Stimulated activated CD4-positive, alpha-beta T cell treated with anti-CD3 and anti-CD28 coated beads, Interleukin-4, amount 100 ng/mL, for 1 hour (primary cell): ENCODE measurements around the gene PLCH1.
"Not testable (repeated sequence)": the region's sequence is repeated elsewhere in the genome, so short reads cannot be mapped to it uniquely, and the experiment has no call there.

ENCODE experiments used
- DNase-seq: peaks from one replicate; pipeline ENCODE4 v3.0.0-alpha.2; 2020

PLCH1 gene

GRCh38 chr3:155640098-155640497 is 104.8 kb downstream of the PLCH1 start:
- DNase-seq: no peak

DNA sequence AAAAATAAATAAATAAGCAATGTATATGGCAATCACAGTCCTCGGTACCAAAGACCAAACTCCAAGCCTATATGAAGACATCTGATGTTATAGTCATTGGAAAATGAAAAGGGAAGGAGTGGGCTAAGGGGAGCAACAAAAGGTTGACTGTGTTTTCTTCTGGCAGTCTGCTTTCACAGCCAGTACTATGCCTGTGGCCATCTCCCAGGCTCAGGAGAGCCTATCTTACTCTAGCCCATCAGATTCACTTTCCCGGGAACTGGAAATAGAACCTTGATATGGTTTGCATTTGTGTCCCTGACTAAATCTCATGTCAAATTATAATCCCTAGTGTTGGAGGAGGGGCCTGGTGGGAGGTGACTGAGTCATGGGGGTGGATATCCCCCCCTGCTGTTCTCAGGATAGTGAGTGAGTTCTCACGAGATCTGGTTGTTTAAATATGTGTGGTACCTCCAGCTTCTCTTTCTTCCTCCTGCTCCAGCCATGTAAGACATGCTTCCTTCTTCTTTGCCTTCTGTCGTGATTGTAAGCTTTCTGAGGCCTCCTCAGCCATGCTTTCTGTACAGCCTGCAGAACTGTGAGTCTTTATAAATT is 105.3 kb downstream of the PLCH1 start:
- DNase-seq: no peak

DNA sequence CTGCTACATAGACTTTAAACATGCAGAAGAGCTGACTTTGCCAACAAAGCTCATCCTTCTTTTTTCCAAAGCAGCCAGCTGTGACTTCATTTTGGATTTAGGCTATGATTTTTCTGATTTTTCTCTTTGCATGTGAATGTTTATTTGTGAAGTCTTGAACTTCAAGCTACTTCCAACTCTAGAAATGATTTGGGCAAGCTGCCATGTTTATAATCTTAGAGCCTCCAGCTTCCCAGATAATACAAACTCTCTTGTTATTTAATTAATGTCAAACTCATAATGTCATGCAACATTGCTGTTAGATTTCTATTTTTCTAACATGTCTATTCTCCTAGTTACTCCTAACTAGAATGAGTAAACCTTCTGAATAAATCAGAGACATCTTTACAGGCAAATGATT is 106.4 kb downstream of the PLCH1 start:
- DNase-seq: not testable (repeated sequence)

DNA sequence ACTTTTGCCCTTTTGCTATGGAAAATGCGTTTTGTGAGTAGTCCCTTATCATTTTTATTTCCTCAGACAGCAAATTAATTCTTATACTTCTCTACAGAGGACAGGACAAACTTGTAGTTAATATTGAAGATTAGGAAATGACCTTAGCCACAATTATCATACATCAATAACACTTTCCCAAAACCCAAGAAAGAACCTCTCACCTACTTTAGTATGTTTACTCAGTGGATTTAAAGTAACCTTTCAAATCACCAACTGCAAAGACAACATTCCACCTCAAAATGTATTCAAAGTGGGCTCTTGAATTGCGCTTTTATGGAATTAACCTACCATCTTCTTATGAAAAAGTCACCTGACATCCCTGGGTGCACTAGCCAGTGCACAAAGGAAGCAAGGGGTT is 107.3 kb downstream of the PLCH1 start:
- no peak for DNase-seq

DNA sequence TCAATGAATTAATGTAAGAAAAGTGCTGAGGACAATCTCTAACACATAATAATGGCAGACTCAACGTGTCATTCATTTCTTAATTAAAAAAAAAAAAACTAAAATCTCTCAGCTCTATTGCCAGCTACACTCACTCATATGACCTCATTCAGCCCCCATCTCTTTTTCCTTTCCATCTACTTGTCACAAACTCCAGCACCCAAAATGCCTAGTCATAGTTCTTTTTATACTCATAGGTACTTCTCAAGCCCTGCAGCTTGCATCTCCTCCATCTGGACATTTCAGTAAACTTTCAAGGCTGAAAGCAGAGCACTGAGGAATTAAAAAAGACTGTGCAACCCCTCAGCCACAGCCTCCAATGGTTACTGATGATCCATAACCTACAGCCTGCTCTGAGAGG is 109.8 kb downstream of the PLCH1 start:
- no peak for DNase-seq

DNA sequence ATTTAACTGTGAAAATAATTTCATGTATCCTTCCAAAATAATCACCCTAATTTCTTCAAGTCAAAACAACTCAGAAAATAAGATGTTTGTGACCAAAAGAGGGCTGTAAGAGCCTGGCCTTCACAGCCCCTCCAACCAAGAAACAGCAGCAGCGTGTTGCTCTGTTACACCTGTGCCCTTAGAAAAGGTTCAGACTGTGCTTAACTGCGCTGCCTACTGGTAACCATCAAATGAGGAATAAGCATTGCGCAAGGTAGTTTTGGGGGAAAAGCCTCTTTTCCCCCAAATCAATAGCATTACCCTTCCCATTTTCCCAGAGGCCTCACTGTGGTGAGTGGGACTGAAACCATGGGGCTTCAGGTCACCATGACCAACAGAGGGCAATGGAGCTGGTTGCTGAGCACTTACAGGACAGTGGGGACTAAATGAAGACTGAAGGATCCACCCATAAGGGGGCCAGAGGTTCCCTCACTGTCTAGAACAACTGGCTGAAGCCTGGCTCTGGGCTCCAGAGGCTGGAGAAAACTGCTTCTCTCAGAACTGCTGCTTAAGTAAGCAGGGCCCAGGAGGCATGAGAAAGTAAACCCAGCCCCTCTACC is 110.7 kb downstream of the PLCH1 start:
- DNase-seq: no peak

DNA sequence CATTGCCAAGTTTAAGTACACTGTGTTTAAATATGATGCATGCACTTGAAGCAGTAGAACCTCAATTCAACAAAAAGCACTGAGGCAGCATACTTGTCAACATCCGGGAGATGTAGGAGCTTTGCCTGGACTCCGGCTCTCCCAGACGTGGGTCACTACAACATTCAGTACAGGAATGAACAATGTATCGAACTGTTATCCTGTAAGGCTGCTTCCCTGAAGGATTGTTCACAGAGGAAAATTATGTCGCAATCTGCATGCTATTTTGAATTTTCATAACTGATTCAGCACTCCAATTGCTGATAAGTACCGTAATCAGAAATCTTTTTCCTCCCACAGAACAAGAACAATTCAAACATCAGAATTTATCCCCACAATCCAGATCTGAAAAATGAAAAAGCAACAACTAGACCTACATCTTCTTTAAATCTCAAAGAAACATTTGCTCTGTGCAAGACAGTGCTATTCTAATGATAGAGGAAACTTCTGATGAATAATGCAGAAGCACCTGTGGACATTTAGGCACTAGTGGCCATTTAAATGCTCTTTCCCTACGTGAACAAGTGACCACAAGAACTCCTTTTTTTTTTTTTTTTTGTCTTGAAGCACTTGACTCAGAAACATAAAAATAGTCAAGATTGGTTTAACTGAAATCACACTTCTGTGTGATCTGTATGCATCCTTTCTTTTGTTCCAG is 113.4 kb downstream of the PLCH1 start:
- DNase-seq: no peak

DNA sequence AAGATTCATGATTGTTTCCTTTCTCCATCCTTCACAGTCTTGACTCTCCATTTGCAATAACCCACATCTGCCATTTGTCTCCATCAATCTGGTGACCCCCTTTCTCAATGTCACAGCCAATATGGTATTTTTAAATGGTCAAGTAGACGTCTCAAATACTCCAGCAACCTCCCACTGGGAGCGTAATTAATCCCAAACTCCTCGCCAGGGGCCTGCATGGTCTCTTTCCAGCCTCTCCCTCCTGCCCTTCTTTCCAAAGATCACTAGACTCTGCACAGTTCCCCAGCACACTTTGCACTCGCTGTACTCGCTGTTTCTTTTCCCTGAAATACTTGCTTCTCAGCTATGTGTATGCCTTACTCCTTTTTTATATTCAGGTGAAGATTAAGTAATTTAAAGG is 115.3 kb downstream of the PLCH1 start:
- no peak for DNase-seq

- no peak for DNase-seq
Observed at GRCh38 chr3:155629056-155629455, 115.8 kb downstream of the PLCH1 start.

DNA sequence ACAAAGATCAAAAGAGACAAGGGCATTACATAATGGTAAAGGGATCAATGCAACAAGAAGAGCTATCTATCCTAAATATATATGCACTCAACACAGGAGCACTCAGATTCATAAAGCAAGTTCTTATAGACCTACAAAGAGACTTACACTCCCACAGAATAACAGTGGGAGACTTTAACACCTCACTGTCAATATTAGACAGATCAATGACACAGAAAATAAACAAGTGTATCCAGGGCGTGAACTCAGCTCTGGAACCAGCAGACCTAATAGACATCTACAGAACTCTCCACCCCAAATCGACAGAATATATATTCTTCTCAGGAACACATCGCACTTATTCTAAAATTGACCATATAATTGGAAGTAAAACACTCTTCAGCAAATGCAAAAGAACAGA is 122.2 kb downstream of the PLCH1 start:
- not testable (repeated sequence) for DNase-seq

- DNase-seq: not testable (repeated sequence)
Observed at GRCh38 chr3:155620552-155620951, 124.3 kb downstream of the PLCH1 start.

- DNase-seq: no peak
Observed at GRCh38 chr3:155619118-155619915, 125.6 kb downstream of the PLCH1 start.

- DNase-seq: no peak
Observed at GRCh38 chr3:155618543-155618942, 126.3 kb downstream of the PLCH1 start.

DNA sequence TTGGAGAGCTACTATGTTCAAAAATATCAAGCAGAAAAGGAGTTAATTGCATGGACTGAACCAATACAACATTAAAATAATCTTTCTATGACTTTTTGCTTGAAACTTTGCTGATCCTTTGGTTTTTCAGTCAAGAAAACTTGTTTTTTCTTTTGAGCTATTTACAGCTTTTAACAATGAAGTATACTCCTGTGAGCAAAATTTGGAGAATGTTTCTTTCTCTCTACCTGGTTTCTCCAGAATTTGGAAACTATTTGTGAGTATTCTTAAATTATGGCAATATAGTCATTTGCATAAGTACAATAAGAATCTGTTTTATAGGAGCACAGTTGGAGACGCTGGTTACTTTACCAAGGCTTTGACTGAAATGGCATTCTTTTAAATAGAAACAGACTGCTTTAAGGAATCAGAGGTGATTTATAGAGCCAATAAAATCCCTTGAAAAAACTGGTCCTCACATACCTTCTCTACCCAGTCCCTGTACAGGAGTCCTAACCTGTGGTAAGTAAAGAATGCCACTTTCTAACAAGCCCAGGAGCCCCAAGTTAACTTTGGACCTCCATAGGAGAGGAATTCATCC is 127.4 kb downstream of the PLCH1 start:
- no peak for DNase-seq

GRCh38 chr3:155615141-155615540 is 129.7 kb downstream of the PLCH1 start:
- not testable (repeated sequence) for DNase-seq

GRCh38 chr3:155614410-155614809 is 130.5 kb downstream of the PLCH1 start:
- not testable (repeated sequence) for DNase-seq

GRCh38 chr3:155611456-155611855 is 133.4 kb downstream of the PLCH1 start:
- no peak for DNase-seq

GRCh38 chr3:155609586-155609985 is 135.3 kb downstream of the PLCH1 start:
- no peak for DNase-seq

DNA sequence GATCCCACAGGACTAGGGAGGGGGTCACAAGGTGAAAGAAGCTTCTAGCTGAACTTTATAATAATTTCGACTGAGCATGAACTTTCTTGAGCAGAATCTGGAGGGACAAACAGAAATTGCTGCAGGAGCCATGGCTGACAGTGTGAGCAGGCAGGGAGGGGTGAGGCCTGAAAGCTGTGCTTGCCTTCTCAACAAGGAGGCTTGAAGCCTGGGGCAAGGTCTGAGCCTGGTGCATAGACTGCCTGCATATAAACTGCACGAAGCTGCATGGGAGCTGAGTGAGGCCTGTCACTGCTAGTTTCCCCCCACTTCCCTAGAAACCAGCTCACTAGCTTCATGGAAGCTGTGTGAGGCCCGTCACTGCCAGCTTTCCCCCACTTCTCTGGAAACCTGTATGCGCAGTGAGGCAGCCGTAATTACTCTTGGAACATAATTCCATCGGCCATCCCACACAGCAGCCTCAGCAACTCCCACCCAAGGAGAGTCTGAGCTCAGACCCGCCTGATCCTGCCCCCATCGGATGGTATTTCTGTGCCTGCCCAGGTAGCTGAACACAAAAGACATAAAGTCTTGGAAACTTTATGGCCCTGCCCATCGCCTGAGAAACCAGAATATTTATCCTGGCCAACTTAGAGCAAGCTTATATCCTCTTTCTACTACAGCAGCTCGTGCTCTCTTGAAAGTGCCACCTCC is 136.5 kb downstream of the PLCH1 start:
- DNase-seq: no peak

DNA sequence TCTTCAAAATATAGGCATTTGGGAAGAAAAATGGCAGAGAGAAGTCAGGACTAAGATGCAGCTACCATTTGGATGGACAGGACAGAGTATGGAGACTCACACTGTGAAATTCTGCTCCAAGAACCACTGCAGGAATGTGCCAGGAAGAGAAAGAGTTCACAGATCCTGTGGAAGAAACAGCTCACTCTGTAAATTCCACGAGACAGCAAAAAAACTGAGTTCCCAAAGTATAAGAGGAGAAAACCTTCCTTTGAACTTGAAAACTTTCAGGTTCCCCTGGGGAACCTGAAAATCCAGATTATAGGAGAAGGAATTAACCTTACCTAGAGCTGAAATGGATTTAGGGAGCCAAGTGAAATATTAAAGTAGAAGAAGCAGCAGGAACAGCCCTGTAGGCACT is 137.1 kb downstream of the PLCH1 start:
- no peak for DNase-seq

DNA sequence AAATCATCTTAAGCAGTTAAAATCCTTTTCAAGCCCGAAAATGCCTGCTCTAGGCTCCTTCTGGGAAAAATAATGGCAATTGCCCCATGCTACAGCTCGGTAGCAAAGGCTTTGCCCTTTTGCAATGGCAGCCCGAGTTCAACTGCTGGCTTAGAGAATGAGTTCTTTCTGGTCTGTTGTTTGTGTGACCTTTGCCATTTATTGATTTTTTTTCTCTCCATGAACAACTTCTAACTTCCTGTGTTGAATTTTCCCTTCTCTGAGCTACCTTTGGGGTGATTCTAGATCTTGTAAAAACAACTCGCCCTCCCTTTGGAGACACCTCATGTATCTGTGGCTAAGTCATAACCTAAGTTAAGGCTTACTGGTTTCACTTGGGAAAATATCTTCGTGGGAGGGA is 139.3 kb downstream of the PLCH1 start:
- no peak for DNase-seq

DNA sequence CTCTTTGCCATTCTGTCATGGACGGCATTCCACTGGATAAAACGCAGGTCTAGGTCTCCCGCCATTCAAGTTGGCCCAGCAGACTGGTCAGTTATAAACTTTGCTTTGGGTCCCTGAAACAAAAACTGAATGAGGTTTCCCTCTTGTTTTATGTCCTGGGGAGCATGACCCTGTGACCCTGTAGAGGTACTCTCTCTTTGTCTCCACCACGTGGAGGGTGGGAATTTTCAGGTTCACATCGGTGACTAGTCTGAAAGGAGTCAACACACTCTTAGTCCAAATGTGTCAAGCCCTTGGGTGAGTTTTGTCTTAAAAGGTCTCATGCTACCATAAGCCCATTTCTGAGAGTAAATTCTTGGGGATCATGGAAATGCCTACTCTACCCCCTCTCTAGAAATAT is 139.9 kb downstream of the PLCH1 start:
- DNase-seq: no peak

DNA sequence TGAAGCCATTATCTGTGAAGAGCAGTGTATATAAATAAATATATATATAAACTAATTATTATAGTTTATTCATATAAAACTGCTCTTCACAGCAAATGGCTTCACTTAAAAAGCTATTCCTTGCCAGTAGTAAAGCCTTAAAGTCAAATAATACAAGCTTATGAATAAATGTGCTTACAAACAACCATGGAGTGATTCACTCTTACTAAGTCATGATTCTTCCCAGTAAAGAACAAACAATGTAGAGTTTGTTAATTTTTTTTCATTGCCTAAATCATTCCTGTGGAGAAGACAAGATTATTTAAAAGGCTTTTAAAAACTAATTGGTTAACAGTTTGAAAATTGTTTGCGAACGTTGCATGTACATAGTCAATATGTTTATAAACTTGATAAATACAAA is 140.7 kb downstream of the PLCH1 start:
- DNase-seq: no peak
